RPMI7951 (cell line): ENCODE measurements around the gene ABHD16B. TPM values are rescaled to one million over a fixed set of nuclear protein-coding genes. Genes with fewer than 3 reads are reported as not detected.
"Not testable (repeated sequence)": the region's sequence is repeated elsewhere in the genome, so short reads cannot be mapped to it uniquely, and the experiment has no call there.

Experiments used
- DNase-seq: peaks from one replicate; pipeline ENCODE4 v3.0.0-alpha.2; 2012; ENCODE audit warnings: low read depth
- total RNA-seq: library from RNA; depleted of rRNA; stranded (reverse); fragments of >200 nt; shearing (Covaris generic); gene quantifications from 2 replicates; pipeline ENCODE4 v1.2.3, GENCODE V29; 2014

ABHD16B gene
- total RNA-seq, 1 experiment from 2014 or later, result not detected

DNA sequence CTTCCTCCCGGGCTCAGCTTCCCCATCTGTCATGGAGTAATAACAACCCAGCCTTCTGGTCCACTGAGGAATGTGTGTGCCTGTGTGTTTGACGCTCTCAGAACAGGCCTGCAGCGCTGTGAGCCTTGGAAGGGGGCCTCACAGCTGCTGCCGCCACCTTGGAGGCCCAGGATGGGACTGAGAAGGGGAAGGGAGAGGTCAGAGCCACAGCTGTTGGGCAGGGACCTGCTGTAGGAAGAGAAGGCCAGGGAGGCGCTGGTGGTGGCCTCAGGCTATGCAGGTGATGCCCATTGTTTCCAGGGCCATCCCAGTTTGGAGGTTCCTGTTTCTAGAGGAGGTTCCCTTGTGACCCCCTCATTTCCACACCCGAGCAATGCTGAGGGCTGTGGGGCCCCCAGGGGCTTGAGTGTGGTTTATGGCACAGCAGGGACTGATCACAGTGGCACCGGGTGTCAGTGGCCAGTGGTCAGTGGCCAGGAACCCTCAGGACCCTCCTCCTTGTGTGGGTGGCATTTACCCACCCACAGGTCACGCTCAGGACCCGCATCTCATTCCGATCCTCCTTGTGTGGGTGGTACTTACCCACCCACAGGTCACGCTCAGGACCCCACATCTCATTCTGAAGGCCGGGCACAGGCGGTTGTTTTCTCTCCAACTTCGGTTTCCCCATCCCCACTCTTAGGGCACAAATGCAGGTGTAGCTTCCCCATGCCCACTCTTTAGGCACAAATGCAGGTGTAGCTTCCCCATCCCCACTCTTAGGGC is 17.8 kb downstream of the ABHD16B start:
- DNase-seq, result no peak

DNA sequence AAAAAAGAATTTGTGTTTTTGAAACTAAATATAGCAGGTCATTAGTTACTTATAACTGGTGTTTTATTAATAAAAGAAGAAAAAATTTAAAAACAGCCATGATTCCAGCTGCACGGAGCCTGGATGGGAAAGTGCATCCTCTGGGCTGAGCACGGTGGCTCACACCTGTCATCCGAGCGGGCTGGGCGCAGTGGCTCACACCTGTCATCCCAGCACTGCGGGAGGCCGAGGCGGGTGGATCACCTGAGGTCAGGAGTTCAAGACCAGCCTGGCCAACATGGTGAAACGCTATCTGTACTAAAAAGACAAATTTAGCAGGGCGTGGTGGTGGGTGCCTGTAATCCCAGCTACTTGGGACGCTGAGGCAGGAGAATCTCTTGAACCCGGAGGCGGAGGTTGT is 19.6 kb downstream of the ABHD16B start:
- not testable (repeated sequence) for DNase-seq

DNA sequence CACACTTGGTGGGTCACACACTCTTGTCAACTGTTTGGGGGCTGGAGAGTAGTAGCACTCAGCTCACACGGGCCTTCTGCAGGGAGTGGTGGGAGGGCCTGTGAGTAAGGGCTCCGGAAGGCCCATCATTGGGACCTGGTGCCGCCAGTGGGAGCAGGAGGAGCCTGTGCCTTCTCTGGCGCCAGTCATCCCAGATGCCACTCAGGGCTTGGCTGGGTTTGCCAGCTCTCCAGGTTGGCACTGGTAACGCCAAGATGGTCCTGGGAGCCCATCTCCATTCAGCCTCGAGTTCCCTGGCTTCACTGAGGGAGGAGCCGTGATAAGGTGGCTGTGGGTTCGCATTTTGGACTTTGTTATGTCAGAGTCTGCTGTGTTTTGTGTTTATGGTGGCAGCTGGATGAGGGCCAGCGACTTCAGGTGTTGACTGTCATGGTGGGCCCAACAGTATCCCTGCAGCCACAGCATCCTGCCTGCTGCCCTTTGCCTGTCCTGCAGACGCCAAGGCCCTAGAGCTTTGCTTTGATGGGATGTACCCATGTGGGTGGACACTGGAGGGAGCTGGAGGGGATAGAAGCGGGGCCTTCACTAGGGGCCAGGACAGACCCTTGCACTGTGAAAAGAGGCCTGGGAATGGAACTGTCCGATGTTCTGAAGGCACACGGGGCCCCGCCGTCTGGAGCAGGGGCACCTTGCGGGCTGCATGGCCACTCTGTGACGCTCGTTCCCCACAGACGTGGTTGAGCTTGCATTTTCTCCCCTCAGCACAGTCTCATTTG is 20.3 kb downstream of the ABHD16B start:
- DNase-seq, result no peak

DNA sequence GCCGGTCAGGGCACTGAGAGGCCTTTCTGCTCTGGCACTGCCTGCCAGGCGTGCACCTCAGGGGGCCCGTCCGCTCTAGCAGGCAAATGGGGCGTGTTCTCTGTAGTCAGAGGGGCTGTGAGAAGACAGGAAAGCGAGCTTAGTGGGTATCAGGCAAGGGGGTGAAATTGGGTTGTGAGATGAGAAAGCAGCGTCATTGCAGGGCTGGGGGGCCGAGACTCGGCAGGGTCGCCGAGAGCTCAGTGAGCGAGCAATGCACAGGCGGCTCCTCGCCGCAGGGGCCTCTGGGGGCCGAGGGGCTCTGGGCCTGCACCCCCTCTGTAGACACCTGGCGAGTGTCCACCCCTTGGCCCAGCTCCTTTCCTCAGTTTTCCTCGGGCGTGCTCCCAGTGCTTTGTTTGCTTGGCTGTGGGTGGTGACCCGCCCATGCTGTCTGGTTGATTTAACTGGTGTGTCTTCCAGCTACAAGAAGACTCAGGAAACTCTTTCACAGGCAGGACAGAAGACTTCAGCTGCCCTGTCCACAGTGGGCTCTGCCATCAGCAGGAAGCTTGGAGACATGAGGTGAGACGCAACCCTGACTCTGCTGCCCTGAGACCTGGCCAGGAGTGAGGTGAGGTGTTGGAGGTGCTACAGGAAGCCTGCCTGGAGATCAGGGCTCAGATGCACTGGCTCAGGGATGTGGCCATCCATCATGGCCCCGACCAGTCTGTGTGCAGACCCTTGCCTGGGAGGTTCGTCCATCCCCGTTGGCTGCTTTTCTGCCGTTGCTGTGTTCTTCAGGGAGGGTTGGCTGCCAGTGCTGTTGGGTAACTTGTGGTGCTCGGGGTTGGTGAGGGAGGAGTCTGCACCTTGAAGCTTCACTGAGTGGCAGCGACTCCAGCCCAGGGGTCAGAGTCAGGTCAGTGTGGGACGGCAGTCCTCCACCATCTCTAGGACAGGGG is 21.2 kb downstream of the ABHD16B start:
- DNase-seq, result no peak

DNA sequence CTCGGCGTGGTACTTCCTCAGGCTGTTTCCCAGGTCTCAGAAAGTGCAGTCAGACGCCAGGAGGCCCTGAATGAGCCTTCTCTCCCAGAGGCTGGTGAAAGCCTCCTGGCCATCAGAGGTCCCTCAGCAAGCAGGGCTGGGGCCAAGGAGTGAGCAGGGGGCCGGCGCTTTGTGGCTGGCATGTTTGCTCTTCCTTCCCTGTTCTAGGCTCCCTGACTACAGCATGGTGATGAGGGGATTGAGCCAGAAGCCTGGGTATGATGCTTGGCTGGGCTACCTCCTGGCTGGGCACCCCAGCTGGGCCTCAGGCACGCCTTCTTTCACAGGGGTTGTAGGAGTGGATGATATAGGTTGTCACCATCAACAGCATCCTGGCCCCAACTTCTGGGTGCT is 21.9 kb downstream of the ABHD16B start:
- DNase-seq, result no peak

DNA sequence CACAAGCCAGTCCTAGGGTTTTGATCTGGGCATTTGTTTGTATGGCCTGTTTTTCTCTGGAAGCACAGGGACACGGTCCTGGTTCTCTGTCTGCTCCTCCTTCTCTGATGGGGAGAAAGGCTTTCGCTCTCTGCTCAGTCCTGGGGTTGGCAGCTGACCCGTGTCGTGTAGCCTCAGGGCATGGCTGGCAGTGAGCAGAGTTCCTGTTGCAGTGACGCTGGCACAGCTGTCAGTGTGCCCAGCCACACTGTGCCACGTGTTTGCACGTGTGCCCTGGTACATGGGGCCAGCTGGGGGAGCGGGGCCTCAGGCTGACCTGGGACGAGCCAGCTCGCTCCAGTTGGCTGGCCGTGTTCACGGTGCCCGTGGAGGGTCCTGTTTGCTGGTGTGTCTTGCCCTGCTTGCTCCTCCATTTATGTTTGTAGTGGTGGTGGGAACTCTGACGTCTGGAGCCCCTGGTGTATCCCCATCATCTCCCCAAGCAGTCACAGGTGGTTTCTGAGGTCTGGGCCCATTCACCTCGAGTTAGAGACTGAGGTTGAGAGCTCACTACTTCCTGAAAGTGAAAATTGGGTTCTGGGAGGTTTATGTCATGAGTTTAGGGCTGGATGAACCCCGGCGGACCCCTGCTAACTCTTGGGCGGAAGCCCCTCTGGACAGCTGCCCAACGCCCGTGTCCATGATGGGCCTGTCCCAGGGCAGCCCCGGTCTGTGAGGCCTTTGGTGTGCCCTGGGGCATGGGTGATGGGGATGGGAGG is 23.4 kb downstream of the ABHD16B start:
- DNase-seq, result peak; percentile 57

DNA sequence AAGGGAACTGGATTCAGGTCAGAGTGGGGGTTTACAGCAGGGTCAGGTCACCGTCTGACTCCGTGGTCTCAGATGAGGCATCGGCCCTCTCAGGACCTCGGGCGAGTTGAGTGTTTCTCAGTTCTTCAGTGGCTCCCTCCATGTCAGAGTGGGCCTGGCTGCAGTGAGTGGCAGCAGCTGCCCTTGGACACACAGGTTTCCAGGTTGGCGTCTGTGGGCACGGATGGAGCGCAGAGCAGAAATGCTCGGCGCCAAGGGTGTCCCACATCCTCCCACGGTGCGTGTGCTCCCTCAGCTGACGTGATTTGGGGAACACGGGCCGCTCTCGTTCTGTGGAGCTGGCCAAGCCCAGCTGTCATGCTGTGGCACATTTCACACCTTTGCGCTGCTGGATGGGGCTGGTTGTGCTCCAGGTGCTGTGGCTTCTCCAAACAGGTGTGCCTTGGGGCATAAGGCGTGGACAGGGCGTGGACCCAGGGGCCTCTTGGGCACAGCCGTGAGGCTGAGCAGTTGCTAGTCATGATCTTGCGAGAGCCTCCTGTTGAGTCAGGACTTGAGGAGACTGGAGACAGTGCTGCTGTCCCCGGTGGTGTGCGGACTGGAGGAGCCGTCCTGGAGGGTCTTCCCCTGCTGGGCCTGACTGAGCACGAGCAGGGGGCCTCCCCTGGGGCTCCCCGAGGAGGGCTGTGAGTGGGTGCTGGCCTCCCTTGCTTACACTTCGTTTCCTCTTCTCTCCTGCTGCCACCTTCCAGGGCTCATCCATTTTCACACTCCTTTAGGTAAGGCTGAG is 24.2 kb downstream of the ABHD16B start:
- no peak for DNase-seq

DNA sequence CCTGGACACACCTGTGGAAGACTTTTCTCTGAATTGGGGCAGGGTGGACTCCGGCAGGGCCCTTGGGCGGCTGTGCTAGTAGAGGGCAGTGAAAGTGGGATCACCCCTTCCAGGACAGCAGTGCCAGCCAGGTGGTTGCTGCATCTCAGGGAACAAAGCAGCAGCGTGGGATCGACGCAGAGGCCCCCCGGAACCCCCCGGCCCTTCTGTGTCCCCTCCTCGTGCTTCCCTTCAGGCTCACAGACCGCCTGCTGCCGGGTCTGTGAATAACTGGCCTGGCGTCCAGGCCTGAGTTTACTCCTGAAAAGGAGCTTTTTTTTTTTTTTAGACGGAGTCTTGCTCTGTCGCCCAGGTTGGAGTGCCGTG is 24.7 kb downstream of the ABHD16B start:
- no peak for DNase-seq

DNA sequence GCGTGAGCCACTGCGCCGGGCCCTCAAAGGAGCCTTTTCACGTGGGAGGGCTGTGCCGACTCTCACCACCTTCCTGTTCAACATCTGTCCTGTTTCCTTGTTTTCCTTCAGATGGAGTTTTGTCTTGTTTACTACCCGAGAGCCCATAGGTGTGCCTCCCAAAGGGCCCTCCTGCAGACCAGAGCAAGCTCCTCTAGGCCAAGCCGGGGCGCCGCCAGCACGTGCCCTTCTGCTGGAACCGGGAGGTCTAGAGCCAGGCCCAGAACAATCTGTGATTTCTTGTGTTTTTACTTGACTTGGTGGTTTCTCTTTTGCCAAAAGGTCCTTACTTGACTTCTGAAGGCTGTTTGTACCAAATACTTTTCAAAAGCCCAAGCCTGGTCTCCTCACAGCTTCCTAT is 25.6 kb downstream of the ABHD16B start:
- DNase-seq, result no peak

DNA sequence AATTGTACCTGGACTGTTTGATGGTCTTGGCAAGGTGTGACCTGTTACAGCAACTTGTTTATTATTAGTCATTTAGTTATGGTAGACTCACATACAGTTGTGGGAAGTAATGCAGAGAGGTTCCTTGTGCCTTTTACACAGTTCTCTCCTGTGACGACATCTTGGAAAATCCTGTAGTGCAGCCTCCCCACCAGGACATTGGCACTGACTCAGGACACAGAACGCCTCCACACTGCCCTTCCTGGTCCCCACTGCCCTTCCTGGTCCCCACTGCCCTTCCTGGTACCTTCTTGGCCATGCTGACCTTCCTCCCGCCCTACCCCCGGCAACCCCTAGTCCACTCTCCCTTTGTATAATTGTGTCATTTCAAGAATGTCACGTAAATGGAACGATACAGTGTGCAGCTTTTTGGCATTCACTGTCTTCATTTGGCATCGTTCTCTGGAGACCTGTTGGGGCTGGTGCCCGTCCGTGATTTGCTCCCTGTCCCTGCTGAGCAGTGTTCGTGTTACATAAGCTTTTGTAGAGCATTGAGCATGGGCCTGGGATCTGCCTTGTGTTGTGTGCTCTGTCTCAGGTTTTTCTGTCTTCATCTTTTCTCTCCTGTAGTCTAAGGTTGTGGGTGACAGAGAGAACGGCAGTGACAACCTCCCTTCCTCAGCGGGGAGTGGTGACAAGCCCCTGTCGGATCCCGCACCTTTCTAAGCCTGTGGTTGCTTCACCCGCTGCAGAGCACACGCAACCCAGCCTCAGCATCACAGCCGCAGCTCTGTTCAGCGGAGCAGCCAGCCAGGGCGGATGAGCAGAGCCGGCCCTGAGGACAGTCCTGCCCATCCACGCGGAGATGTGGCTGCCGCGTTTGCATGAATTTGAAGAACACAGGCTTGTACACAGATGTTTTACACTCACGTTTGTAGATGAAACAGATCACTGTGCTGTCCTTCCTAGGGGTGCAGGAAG is 28.2 kb downstream of the ABHD16B start:
- DNase-seq, result no peak

DNA sequence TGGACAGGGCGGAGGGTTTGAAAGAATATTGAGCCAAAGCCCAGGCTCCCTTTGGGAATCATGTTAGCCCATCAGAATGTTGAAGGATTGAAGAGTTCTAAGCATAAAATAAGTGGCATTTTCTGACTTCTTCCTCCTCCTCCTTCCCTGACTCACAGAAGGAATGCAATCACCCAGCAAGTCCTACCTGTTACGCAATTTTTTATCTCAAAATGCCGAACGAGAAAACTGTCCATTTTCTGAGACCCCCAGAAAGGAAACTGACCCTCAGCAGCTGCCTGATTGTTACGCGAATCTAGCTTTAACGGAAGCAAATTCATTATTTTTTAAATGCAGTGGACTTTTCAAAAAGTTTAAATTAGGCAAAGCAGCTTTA is 28.9 kb downstream of the ABHD16B start:
- DNase-seq, result no peak

DNA sequence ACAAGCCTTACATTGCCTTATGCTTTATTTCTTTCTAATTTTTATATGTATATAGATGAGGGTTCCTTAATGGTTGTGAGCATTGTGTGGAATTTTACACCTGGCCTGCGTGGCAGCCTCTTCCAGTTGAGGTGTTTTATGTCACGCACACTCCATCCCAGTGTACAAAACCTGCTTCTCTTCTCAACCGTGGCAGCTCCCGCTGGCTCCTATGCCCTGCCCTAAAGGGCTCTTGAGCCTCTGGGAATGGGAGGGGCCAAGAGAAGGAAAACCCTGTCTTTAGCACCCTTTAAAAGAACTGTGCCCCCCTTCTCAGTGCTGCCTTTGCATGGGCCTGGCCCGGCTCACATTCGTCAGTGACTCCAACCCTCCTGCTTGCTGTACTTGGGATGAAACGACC is 29.3 kb downstream of the ABHD16B start:
- DNase-seq, result no peak

DNA sequence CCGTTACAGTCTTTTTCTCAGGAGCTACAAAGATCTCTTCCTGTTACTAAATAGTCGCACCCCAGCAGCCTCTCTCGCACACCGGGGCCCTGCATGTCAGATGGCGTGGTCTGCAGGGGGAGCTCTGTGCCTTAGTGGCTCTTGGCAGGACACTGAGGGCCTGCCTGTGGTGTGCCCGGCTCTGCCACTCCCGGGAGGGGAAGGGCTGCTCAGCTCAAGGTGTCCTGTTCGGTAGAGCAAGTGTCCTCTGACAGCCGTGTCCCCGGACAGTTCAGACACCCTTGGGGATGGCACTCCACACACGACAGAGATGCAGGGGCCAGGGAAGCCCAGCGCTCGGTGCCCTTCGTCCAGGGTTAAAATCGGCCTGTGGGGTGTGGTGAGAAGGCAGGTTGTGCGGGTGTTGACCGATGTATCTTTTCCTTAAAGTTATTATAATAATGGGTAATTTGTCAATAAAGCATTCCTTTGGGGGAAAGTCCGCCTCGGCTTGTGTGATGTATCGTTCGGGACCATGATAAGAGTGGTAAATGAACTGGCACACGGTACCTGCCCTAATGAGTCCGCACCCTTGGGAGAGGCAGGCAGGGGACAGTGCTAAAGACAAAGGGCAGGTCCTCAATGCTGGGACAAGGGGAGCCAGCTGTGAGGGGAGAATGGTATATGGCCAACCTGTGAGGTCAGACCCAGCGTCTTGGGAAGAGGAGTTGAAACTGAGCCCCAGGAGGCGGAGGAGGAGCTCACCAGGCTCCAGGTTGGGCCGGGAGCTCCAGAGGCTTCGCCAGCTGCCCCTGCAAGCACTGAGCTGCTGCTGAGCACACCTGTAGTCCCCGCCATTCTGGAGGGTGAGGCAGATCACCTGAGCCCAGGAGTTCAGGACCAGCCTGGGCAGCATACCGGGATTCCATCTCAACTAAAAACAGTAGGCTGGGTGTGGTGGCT is 30.0 kb downstream of the ABHD16B start:
- DNase-seq, result no peak

DNA sequence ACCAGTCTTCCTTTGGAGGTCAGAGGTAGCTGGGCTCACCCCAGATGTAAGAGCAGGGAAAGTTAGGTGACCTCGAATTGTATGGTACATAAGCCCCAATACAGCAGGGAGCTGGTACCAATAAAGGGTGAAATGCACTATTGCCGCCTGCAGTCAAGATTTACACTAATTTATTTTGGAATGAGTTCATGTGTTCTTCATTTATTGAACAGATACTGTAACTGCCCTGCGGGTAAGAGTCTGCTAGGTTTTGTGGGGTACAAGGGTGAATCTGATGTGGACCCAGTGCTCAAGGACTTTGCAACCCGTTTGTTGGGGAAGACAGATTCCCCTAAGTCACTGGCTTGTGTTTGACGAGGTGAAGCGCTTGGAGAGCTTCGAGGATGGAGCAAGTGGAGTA is 31.1 kb downstream of the ABHD16B start:
- no peak for DNase-seq

DNA sequence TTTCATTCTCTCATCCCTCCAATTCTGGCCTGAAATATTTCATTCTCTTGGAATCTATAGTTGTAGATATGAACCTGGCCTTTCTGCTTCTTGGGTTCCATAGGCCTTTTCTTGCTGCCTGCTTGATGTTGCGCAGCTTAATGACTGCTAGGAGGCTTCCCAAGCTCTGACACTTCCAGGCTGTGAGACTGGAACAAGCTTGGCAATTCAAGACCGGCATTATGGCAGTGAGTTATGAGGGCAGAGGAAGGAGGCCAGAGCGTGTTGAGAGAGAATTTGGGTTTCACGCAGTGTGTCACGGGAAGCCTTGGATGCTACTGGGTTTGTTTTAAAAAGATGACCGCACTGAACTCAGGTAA is 32.7 kb downstream of the ABHD16B start:
- peak; percentile 13 for DNase-seq

DNA sequence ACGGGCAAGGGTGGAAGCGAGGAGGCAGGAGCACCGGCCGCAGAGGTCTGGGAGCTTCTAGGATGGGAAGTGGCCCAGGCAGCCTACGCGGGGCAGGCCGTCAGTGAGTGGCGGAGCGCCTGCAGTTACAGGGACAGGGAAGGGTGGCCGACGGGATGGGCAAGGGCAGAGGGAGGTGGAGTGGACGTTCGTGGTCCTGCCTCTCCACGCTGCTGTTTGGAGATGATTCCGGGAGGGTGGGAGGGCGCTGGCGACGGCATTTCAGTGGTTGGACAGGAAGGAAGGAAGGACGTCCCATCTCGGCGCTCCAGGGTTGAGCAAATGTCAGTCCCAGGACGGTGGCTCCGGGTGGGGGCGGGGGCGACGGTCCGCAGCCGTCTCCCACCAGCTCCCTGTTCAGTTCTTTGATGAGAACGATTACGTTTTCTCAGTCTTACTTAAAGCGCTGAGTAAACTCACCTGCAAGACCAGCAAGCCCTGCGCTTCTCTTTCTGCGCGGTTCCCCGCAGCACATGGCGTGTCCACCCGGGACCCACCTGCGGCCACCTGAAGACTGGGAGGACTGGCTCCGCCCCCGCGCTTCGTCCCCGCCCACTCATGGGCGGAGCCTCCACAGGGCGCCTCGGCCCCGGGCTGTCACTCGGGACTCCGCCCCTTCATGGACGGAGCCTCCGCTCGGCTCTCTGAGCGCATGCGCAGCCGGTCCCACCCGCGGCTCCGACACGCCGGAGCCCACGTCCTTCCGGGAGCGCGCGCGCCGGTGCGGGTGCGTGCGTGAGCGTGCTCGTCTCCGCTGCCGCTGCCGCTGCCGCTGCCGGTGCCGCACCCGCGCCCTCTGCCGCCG is 33.3 kb downstream of the ABHD16B start, which contains the start of gene DNAJC5:
Gene DNAJC5, plus strand, starts transcription at position 769 of the 844 bp plus-strand sequence. CDS start 33,220 bp downstream, outside the sequence.
- DNase-seq, result peak; percentile 92

DNA sequence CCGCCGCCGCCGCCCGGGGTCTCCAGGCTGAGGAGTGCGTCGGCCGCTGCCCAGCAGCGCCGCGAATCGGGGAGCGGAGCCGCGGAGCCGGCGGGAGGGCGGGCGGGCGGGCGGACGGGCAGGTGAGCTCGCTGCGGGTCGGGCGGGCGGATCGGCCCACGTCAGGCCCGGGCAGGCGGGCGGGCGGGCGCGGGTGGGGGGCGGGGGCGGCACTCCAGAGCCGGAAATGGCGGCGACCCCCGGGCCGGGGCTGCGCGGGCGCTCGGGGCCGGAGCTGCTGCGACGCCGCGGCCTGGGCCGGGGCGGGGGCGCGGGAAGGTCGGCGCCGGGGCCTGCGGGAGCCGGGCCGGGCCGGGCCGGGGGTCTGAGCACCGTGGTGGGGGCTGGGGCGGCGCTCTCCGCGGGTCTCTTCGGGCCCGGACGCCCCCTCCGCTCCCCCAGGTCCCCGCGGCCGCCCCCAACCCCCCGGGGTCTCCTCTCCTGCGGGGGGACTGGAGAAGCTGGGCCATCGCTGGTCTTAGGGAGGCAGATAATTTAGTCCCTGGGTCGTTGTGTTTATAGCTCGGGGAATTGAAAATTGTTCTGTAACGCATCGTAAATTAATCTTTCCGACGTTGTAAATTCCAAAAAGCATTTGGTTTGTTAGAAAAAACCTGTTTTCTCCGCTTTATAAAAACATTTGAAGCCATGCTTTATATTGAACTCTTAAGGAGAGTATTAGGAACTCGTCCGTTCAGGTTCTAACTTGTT is 34.1 kb downstream of the ABHD16B start:
- DNase-seq, result no peak
